Stimulated activated CD4-positive, alpha-beta T cell treated with anti-CD3 and anti-CD28 coated beads, TNF-alpha, amount 100 ng/mL, for 4 hours (primary cell): ENCODE results near the gene CDH1.
"Not testable (repeated sequence)": the region's sequence is repeated elsewhere in the genome, so short reads cannot be mapped to it uniquely, and the experiment has no call there.

Source experiments
- DNase-seq, 3 experiments: peaks; one replicate each; pipeline ENCODE4 v3.0.0-alpha.2; 2020; ENCODE audit warnings: low read depth in 3 of 3

Gene CDH1

DNA sequence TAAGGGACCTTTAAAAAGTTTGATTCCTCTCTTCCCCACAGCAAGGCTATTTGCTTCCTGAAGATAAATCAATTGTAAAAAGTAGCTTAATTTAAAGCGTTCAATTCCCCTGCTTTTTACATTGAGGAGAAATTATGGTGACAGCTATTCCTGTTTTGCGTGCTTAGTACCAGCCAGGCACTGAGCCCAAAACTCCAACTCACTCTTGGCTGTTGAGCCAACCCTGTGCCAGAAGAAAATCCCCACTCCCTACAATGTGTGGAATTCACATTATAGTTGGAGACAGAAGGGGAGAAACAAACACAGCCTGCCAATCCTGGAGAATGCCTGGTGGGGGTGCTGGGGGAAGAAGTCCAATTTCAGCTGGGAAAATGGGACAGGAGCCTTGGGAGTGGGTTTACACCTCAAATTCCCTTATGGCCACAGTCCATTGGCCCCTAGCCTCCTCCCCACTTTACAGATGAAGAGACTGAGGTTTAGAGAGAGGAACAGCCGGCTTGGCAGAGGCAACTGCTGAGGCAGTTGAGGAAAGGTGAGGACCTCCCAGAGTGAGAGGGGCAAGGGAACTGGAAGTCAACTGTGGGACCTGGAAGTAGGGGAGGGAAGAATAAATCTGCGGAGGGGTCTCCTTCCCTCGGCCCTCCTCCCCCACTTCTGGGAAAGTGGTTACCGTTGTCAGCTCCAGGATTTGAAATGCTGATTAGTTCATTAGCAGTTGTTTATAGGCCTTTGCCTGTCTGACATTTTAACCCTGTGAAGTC lies 26.1 kb downstream of the CDH1 start:
- no peak for DNase-seq

DNA sequence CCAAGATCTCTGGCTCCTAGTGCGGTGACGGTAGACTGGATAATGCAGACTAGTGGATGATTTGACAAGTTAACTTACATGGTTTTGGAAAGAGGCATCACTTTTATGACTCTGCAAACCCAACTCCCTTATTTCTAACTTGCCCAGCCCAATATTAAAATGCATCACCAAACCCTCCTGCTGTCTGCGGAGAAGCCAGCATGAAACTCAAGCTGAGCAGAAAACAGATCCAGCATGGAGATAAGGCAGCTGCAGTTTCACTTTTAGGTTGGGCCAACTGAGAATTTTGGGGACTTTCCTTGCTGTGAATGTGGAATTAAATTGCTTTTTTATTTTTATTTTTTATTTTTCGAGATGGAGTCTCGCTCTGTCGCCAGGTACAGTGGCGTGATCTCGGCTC lies 27.8 kb downstream of the CDH1 start:
- no peak for DNase-seq

DNA sequence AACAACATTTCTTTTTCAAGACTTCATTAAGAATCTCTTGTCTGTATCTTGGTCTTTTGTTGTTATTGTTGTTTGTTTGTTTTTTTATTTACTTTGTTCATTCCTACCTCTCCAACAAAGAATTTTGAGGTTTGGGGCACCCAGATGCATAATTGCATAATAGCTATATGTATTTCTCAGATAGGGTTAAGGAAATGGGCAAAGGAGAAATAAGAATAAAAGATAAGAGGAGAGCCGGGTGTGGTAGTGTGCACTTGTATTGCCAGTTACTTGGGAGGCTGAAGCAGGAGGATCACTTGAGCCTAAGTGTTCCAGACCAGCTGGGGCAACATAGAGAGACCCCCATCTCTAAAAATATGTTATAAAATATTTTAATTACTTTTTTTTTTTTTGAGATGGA lies 30.5 kb downstream of the CDH1 start:
- no peak for DNase-seq

DNA sequence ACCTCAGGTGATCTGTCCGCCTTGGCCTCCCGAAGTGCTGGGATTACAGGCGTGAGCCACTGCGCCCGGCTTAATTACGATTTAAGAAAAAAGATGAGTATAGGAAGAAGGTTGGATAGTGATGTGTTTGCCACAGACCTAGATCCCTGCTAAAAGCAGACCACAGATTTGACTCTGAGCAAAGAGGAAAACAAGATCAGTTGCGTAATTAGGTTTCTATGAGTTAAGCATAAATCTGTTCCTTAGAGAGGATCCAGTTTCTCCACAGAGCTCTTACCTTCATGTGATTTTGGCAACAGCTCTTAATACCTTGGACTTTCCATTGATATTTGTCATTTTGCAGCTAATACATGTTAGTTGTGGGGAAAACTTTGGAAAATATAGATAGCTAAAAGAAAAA lies 31.1 kb downstream of the CDH1 start:
- DNase-seq = no peak

DNA sequence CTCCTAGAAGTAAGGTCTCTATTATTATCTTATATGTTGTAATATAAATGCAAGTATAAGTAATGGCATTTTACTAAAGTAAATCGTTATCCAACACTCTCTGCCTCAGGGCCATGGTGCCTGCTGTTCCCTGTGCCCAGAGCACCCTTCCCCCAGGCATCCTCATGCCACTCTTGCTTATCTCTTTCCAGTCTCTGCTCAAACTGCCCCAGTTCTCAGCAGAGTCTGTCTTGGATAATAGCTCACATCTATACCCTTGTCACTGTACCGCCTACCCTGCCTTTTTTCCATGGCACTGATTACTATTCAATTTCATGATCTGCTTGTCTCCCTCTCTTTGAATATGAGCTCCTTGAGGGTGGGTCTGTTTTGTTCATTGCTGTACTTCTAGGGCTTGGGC lies 31.7 kb downstream of the CDH1 start:
- DNase-seq = no peak

DNA sequence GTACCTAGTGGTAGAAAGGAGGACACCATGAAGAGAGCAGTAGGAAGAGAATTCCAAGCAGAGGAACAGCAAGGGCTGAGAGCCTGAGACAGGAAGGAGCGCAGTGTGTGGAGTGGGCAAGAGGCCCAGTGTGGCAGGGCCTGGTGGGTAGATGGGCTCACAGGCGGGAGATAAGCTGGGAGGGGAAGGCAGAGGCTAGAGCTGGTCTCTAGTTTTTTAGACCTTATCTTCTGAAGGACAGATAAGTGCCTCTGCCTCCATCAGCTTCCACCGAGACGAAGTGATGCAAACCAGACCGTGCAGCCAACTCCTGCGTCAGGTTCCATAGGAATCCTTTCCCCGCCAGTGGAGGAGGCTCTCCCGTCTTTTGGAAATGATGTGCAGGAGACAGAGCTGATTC lies 33.6 kb downstream of the CDH1 start:
- no peak for DNase-seq

DNA sequence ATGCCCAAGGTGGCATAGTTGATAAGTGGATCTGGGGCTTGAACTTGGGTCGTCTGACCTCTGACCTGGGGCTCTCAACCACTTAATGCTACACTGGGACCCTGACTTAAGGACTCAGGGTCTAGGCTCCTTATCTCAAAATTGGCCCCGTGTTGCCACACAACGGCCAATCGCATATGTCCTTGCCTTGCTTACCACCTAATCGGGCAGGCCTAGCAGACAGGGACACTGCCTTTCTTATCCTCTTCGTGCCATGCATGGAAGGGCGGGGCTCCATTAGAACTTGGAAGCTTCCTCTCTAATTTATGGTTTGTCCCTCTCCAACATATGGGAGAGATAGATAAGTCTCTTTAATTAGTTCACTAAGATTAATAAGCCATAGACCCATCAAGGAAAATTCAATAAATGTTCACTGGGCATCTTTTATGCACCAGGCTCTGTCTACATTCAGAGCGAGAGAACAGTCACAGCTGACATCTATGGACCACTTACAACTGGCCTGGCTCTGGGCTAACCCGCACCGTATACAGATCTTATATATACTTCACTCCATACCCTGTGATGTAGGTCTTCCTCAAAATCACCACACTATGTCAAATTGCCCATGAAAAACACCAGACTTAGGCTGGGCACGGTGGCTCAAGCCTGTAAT lies 35.1 kb downstream of the CDH1 start:
- no peak for DNase-seq

DNA sequence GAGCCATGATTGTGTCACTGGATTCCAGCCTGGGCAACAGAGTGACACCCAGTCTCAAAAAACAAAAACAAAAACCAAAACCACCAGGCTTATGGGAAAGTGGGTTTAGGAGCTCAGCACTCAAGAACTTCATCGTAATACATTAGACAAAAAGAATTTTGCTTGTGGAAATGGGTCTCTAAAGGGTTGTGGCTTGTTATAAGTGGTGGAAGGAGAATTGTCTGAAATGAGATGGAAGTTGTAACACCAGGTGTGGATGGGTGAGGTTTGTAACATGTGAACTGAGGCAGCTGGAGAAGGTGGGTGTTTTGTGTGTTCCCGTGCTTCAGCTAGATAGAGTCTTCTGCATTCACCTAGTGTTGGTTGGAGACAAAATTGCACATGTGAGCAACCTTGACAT lies 35.8 kb downstream of the CDH1 start:
- DNase-seq = no peak

DNA sequence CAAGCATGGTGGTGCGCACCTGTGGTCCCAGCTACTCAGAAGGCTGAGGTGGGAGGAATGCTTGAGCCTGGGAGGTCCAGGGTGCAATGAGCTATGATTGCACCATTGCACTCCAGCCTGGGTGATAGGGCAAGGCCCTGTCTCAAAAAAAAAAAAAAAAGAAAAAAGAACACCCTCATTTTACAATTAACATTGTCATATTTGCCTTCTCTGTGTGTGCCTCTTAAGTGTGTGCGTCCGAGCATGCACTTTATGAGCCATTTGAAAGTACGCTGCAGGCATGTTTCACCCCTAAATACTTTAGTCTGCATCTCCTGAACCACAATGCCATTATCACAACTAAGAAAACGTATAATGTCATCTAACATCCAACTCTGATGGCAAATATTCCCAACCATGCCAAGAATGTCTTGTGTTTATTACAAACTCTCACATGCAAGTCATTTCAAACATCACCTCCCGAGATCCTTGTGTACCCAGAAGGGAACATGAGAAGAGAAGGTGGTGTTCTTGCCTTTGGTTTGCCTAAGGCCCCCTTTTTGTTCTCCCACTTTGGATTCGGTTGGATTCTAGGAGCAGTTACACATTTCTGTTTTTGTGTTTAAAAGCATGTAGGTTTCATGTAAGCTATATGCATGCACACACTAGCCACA lies 38.0 kb downstream of the CDH1 start:
- DNase-seq = no peak

DNA sequence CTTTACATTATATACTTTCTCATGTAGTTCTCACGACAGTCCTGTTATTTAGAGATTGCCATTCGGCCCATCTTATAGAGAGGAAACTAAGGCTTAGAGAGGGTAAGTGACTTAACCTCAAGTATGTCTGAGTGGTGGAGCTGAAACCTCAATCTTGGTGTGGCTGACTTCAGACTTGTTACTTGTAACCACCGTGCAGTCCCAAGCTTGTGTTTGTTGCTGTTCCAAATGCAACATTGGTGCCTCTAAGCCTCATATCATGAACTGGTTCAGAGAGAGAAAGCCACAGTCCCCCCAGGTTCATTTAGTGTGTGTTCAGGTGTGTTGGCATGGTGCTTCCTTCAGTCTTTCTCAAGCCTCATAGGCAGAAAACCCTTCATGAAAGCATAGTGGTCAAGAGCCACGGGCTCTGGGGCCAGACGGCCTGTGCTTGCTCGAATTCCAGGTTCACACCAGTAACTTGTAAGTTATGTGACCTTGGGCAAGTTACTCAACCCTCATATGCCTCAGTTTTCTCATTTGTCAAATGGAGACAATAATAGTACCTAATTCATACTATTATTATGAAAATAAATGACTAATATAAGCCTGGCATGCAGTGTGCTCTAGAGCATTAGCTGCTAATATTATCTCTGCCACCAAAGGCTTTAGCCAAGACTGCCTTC lies 39.9 kb downstream of the CDH1 start:
- DNase-seq = no peak

DNA sequence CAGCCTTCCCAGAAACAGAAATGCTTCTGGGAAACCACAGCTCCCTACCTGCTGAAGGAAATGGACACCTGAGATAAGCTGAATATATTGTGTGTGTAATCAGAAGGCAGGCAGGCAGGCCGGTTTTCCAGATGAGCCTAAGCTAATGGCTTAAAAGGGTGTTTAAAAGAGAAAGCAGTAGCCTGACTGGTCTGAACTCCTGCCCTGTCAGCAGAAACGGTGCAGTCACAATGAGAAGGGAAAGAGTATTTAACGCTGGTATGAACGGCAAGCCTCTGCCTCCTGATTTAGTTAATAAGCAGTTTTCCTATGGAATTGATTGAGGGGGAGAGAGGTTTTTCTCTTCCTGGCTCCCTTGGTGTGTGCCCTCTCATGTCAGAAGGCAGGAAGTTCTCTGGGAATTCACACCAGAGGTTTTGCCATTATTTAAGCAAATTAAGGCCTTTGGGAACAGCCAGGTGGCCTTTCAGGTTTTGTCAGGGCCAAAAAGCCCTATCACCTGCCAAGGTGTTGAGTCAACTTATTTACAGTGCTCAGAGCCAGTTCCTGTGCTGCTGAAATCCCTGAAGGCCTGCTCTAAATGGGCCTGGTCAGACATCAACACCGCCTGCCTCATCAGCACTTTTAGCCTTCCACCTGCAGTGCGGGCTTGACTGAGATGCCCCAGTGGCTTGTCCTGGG lies 41.6 kb downstream of the CDH1 start:
- no peak for DNase-seq

DNA sequence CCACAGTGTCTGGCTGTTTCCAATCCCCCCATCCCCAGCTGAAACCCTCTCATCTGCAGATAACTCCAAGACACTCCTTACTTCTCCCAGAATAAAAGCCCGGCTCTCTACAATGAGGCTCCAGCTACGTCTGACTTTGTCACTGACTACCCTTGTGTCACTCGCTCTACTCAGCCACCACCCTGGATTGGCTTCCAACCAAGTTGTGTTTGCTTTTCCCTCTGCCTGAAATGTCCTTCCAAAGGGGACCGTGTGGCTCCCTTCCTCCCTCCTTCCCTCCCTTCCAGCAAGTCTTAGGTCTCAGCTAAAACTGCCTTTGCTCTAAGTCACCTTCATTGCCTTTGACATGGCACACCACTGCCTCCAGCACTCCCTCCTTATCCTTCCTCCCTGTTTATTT lies 42.8 kb downstream of the CDH1 start:
- DNase-seq = no peak

DNA sequence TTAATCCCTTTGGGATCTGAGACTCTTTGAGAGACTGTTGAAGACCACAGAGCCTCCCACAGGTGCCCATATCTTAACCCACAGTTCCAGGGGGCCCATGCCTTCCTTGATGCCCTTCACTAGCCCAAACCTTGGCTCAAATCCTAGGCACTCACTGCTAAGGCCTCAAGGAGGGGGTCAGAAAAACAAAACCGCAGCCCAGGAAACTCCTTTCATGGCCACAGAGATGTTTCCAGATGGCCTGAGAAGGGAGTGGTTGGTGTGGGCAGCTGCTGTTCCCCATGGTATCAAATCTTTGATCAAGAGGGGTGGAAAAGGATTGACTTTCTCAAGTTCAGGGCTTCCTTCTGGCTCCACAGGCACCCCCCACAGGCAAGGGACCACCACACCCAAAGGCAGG lies 44.7 kb downstream of the CDH1 start:
- no peak for DNase-seq

DNA sequence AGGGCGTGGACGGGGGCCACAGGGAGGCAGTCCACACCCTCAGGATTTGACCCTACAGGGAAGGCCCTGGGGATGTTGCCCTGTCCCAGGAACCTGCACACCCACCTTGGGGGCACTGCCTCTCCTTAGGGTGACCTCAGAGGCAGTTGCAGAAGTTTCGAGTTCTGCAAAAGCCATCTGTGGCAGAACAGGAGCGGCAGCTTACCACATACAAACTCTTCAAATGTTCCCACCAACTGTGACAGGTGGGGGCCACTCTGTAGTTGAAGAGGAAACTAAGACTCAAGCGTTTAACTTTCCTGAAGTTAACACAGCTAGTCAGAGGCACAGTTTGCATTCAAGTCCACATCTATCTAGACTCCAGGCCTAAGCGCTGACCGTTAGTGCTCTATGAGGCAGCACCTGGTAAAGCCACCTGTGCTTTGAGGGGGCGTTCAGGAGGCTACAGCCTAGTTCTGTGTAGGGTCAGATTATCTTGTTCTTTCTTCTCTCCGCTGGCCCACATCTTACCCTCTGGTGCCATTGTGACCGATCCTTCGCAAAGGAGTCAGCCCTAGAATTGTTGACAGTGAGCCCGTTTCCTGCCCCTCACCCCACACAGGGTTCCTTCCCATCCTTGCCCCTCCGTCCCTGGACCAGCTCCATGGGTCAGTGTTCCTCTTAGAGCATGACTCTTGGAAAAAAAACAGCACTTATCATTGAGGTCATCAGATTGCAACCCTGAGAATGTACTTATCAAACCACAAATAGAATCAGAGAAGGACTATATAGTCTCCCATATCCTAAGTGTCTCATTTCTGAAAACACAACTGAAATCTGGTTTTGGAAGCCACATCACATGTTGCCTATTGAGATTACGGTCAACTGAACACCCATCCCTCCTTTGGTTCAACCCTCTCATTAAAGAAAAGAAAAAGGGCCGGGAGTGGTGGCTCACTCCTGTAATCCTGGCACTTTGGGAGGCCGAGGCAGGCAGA lies 45.4 kb downstream of the CDH1 start:
- no peak for DNase-seq

DNA sequence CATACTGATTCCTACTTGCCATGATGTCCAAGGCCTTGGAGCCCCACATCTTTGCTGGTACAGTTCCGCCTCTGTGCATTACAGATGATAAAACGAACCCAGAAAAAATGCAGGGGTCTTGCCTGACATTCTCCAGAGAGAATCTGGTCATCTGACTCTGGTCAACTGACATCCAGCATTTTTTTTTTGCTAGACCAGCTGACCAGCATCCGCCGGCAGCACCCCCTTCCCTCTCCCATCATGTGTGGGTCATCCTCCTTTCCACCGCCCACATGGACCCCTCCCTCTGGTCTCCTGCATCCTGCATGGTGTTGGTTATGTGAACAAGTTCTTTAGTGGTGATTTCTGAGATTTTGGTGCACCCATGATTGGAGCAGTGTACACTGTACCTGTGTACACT lies 47.1 kb downstream of the CDH1 start:
- no peak for DNase-seq

DNA sequence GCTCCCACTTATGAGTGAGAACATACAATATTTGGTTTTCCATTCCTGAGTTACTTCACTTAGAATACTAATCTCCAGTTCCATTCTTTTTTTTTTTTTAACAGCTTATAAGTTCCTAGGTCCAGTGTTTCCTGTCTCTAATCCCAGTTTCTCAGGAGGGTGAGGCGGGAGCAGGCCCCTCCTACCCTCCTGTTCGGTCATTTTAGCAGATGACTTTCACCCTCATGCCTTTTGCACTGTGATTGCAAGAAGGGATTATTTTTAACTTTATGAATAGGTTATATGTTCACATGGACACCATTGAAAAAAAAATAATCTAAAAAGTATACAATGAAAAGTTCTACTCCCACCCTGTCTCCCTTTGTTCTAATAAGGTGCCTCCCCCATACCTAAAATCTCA lies 47.6 kb downstream of the CDH1 start:
- no peak for DNase-seq

DNA sequence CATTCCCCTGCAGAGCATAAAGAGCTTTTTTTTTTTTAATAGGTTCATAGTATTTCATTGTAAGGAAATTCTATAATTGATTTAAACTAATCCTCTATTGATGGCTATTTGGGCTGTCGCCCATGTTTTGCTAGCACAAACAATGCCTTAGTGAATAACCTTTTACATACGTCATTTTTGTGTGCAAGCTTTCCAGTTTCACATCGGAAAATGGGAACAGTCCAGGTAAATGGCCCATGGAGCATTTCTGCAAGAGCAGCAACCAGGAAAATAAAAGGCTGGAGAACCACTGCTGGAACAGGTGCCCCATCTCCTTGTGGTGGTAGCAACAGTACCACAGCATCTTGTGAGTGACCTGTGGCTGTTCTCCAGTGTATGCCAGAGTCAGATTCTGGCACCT lies 48.6 kb downstream of the CDH1 start:
- DNase-seq = no peak

DNA sequence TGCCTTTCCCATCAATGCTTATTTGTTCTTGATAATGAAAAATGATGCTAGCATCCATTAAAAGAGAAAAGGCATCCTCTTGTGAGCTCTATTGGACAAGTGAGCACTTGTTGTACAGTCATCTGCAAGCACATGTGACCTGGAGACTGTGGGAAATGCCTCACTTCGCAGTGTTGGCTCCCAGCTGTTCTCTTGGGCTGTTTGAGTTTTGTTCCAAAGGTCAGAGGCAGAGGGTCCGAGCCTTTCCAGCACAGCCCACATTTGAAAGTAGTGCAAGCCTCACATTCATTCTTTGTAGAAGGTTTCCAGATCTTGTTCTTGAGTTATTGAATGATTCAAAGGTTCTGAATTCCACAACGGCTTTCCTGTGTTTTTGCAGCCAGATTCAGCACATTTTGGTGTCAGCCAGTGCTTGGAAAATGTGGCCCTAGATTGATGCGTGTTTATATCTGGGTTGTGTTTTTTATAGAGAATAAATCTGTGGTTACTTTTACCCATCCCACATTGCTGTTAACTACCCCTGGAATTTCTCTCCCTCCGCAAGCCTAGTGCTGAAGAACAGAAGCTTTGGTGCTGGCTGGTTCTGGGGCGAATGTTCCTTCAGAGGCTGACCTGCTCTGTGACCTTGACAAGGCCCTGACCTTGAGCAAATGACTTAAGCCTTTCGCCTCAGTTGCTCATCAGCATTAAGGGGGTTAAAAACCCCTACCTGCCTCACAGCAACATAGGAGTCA lies 49.8 kb downstream of the CDH1 start:
- DNase-seq = no peak

DNA sequence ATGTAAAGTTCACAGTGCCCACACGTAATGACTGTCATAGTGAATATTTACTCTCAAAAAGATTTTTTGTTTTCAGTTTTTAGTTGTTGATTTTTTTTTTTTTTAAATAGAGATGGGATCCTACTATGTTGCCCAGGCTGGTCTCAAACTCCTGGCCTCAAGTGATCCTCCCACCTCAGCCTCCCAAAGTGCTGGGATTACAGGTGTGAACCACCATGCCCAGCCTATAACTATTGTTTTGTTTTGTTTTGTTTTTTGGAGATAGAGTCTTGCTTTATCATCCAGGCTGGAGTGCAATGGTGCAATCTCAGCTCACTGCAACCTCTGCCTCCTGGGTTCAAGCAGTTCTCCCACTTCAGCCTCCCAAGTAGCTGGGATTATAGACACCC lies 50.3 kb downstream of the CDH1 start:
- not testable (repeated sequence) for DNase-seq

DNA sequence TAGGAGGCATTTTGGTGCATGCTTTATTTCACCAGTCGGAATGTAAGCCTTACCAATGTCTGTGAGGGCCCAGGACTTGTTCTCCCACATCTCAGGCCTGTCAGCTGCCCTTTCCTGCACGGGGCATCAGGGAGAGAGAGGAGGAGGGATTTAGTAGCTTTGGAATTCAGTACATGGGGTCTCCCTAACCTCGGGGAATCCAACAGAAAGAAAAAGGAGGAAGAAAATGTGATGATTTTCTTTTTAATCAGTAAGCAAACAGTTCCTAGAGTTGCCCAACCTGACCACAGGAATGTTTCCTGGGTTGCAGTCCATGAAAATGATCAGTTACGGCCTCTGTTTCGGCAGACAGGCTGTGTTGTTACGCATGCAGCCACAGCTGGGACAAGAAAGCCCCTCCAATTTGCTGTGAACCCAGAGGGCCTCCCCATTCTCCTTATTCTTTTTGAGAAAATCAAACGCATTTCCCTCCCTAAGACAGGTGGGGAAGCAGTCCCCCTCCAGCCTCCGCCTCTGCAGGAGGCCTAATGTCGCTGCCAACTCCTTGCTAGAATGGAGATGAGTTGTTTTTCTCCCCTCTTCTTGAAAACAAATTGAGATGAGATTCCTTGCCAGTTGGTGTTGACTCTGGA lies 53.2 kb downstream of the CDH1 start:
- DNase-seq = no peak
